DMS153 treated with DMSO at 0.1 percent for 48 hours (cell line): ENCODE measurements around the gene UACA.
"Not testable (repeated sequence)": the region's sequence is repeated elsewhere in the genome, so short reads cannot be mapped to it uniquely, and the experiment has no call there.

Experiments used
- DNase-seq: peaks from one replicate; lab custom pipeline; 2025; ENCODE audit not compliant: unreplicated experiment; lab: John Stamatoyannopoulos, UW

Gene UACA

DNA sequence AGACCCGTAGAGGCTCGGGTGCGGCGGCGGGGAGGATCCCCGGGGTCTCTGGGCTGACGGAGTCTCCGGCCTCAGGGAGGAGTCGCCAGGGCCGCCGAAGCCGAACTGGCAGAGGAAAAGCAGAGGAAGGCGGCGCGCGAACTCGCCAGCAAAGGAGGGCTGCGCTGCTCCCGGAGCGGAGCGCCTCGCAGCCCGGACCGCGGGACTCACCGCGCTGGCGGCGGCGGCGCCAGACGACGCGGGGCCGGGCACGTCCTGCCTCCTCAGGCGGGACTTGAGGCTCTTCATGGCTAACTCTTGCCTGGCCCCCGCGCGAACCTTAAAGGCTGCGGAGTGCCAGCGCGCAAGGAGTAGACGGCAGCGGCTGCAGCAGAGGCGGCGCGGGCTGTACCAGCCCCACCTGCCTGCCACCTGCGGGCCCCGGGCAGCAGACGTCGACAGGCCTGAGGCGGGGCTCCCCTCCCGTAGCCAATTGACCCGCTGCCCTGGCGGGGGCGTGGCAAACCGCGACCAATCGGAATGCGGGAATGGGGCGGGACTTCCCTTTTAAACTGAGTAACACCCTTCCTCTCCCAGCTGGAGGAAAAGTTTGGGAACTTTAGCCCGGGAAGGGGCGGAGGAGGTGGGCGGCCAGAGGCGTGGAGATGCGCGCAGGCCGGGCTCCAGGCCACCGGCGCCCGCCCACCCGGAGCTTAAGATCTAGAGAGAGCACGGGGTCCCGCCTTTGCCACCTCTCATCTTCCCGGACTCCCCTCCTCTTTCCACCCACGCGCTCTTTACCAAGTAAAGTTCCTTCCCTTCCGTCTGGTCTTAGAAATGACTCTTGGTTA, at the start of gene UACA:
TSS of gene UACA (minus strand) at position 439 of the 830 bp plus-strand sequence. CDS start at position 288, 151 bp downstream.
- DNase-seq, result peak; percentile 40

DNA sequence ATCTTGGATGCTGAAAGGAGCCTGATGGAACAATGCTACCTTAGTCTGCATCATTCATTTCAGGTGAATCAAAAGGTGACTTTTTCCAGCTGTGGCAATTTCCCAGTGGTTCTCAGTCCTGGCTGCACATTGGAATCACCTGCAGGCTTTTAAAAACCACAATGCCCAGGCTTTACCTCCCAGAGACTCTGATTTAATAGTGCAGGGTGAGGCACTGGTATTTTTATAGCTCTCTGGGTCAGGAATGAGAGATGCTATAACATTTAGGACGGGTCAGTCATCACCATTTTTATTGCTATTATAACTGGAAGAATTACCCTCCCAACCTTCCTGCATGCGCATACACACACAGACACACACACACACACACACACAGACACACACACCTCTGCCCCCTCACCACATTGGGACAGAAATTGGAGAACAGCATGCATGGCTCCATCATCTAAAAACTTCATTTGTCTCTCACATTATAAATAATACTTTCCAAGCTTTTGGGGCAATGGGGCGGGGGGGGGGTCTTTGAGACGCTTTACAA, 49.5 kb upstream of the UACA start:
- DNase-seq, result no peak

GRCh38 chr15:70810916-70811578, 47.7 kb upstream of the UACA start:
- DNase-seq, result no peak

GRCh38 chr15:70806992-70807712, 43.8 kb upstream of the UACA start:
- no peak for DNase-seq

GRCh38 chr15:70804388-70804787, 41.0 kb upstream of the UACA start:
- DNase-seq, result not testable (repeated sequence)

DNA sequence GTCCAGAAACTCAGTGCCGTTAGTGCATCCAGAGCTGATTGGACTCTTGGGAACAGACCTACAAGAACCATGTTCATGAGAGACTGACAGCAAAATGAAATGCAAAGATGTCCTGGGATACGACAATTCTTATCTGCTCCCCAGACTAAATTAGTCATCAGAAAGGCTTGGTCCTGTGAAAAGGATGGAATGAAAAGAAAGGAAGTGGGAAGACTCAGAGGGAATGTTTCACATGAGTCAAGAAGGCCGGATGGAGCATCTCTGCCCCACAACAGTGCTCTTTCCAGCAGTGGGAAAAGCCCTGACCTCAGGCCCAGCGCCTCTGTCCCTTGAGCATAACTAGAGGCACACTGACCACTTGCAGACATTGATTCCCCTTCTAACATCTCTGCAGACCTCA, 39.3 kb upstream of the UACA start:
- no peak for DNase-seq

- no peak for DNase-seq
Observed at GRCh38 chr15:70801109-70801508, 37.8 kb upstream of the UACA start.

GRCh38 chr15:70799667-70800450, 36.5 kb upstream of the UACA start:
- no peak for DNase-seq

- no peak for DNase-seq
Observed at GRCh38 chr15:70797464-70797863, 34.1 kb upstream of the UACA start.

GRCh38 chr15:70796516-70797310, 33.4 kb upstream of the UACA start:
- DNase-seq, result no peak

DNA sequence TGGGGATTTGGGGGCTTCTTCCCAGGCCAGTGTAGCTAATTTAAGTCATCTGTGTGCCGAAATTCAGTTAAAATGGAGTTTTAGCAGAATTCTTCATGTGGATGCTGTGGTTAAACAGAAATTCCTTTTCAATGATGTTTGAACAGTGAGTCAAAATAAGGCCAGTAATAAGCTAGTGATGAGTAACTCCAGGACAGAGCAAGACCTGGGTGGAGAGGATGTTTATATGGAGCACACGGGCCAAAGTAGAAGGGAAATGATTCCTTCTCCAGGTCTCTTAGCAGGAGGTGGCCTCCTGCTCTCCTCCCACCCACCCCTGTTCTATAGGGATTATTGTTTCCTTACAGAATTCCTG, 31.9 kb upstream of the UACA start:
- no peak for DNase-seq

DNA sequence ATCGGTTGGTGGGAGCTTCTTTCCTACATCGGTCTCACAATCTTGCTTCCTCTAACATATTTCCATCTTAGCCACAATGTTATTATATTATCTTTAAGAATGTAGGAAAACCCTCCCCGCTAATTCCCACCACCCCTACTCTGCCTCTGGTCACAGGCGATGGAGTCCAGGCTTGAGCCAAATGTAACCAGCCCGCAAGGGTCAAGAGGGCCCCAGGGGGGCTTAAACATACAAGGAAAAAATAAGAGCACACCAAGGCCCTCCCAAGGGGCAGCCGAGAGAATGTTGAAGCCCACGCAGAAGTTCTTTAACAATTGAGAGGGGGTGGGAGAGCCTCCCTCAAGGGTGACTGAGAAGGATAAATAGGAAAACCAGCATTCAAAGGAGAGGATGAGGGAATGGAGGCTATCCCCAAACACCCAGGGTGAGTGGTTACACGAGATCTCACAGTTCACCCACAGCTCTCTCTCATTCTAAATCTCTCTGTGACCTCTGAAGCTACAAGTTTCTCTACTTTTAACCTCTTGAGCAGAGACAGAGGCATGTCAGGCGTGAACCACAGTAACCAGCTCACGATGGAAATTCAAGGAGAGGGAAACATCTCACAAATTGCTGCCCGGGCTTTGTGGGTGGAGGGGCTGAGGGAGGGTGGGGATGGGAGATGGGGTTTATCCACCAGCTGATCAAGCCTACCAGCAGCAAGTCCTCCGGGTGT, 31.4 kb upstream of the UACA start:
- DNase-seq, result no peak

DNA sequence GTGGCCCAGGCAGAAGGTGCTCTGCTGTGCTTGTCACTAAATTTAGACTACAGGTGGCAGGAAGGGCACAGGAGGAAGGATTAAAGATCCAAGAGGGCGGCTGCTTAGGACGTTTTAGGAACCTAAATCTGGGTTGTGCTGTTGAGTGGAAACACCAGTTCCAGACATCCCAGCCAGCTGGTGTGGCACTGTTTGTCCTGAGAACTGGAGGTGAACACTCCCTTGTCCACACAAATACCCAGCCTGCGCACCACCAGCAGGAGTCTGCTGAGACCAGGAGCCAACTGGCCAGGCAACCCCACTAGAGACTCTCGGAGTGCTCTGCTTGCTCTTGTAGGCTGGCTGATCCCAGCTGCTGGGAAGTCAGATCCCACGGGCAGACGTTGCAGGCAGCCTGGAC, 30.3 kb upstream of the UACA start:
- no peak for DNase-seq

DNA sequence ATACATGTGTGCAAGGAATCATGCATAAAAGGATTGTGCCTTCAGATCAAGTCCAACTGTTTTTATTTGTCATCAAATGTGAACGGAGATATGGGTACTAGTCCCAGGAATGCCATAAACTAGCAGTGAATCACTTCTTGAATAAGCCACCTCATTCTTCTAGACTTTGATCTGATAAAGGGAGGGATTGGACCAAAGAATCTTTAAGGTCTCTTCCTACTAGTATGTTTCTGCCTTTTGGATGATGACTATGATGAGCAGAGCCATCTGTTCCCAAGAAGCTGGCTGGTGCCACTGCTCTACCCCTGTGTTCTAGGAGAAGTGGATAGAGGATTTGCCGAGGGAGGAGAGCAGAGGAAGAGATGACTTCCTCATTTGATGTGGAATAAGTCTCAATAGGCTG, 28.8 kb upstream of the UACA start:
- DNase-seq, result no peak

- no peak for DNase-seq
Observed at GRCh38 chr15:70791259-70791658, 27.9 kb upstream of the UACA start.

- DNase-seq, result no peak
Observed at GRCh38 chr15:70789213-70789612, 25.9 kb upstream of the UACA start.

DNA sequence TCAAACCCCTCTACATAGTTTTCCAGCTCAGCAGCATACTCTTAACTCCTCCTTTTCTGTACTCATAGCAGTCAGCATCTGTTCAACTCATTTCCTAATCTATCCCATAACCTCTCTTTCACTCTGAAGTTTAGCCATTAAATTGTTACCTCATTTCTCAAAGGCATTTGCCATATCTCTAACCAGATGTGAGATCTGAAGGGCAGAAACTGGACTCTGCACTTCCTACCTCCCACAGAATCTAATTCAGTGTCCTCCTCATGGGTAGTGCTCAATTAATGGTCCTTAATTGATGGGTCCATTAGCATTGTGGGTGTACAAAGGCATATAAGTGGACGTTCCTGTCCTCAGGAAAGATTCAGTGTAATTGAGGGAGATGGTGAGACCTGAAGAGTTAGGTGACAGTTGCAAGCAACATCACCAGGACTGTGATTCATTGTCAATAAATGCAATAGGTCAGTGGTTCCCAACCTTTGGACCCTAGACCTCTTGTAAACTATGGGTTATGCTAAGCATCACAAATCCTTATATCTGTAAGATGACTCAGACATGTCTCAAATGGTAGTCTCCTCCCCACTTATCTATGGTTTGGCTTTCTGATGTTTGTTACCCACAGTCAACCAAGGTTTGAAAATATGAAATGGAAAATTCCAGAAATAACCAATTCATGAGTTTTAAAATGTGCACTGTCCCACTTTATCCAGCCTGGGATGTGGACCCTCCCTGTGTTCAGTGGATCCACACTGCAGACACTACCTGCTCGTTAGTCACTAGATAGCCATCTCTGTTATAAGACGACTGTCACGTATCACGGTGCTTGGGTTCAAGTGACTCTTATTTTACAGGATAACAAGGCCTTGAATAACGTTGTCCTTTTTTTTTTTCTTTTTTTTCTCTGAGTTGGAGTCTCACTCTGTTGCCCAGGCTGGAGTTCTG, 25.0 kb upstream of the UACA start:
- no peak for DNase-seq

GRCh38 chr15:70786996-70787395, 23.6 kb upstream of the UACA start:
- DNase-seq, result no peak
